Vagina (tissue), 2 donors: ENCODE results near the gene CARM1.

Experiments used
- CTCF ChIP-seq, 3 experiments: fragments of 450-650 bp in 2 of 3; fragments of 200-600 bp in 1 of 3; sonication (generic) in 1 of 3; IDR thresholded peaks; one replicate each; pipeline ENCODE4 v1.5.1; 2017 to 2019; ENCODE audit warnings: antibody characterized with exemption in 3 of 3, mild to moderate bottlenecking in 2 of 3, moderate library complexity in 2 of 3
- POLR2A ChIP-seq, 2 donors: fragments of 450-650 bp; IDR thresholded peaks; one replicate each; pipeline ENCODE4 v1.6.1; 2017; ENCODE audit warnings: antibody characterized with exemption in 2 of 2, mild to moderate bottlenecking in 2 of 2, moderate library complexity in 2 of 2
- POLR2AphosphoS5 ChIP-seq, 2 donors: sonication (generic); formaldehyde crosslinking; IDR thresholded peaks; one replicate each; pipeline ENCODE4 v1.9.0; 2017; ENCODE audit warnings: antibody characterized with exemption in 2 of 2, mild to moderate bottlenecking in 2 of 2, low read depth in 1 of 2; ENCODE audit not compliant: insufficient read depth in 1 of 2

GRCh38 chr19:10895920-10896319 is 24.6 kb downstream of the CARM1 start:
- TF ChIP-seq CTCF (IDR thresholded peaks at IDR 0.05), result no peak
- no peak for TF ChIP-seq POLR2A (IDR thresholded peaks at IDR 0.05)
- no peak for TF ChIP-seq POLR2AphosphoS5 (IDR thresholded peaks at IDR 0.05; ENCODE audit: insufficient read depth in 1 of 2, low read depth in 1 of 2)
